Suprapubic skin (tissue), 4 donors: Measurements from ENCODE around the gene CPXM2. TPM values are rescaled to one million over a fixed set of nuclear protein-coding genes. Genes with fewer than 3 reads are reported as not detected.

ENCODE experiments used
- DNase-seq, 2 donors: peaks; one replicate each; pipeline ENCODE4 v3.0.0-alpha.2; 2019; ENCODE audit warnings: low spot score in 2 of 2
- H3K27ac ChIP-seq: fragments of 200-600 bp; sonication (generic); one replicate; pipeline ENCODE4 v1.5.1; 2019
- H3K27me3 ChIP-seq: fragments of 200-600 bp; sonication (generic); one replicate; pipeline ENCODE4 v1.5.1; 2019
- H3K36me3 ChIP-seq: fragments of 200-600 bp; sonication (generic); one replicate; pipeline ENCODE4 v1.5.1; 2019
- H3K4me1 ChIP-seq: fragments of 200-600 bp; sonication (generic); one replicate; pipeline ENCODE4 v1.5.1; 2019
- H3K4me3 ChIP-seq: fragments of 200-600 bp; sonication (generic); one replicate; pipeline ENCODE4 v1.5.1; 2019; ENCODE audit warnings: mild to moderate bottlenecking
- H3K9me3 ChIP-seq: fragments of 200-600 bp; sonication (generic); one replicate; pipeline ENCODE4 v1.5.1; 2019
- CTCF ChIP-seq, 2 donors: fragments of 200-600 bp in 1 of 2; fragments of 450-650 bp in 1 of 2; sonication (generic) in 1 of 2; IDR thresholded peaks; one replicate each; pipeline ENCODE4 v1.5.1; 2016 to 2019; ENCODE audit warnings: antibody characterized with exemption in 2 of 2, mild to moderate bottlenecking in 1 of 2, moderate library complexity in 1 of 2
- EP300 ChIP-seq: sonication (generic); formaldehyde crosslinking; IDR thresholded peaks from one replicate; pipeline ENCODE4 v1.6.1; 2017; ENCODE audit warnings: antibody characterized with exemption
- POLR2A ChIP-seq, 2 donors: fragments of 450-650 bp; IDR thresholded peaks; one replicate each; pipeline ENCODE4 v1.6.1; 2017; ENCODE audit warnings: antibody characterized with exemption in 2 of 2, mild to moderate bottlenecking in 2 of 2, moderate library complexity in 2 of 2
- POLR2AphosphoS5 ChIP-seq, 3 donors: sonication (generic); formaldehyde crosslinking; IDR thresholded peaks; one replicate each; pipeline ENCODE4 v1.6.1; 2017; ENCODE audit warnings: antibody characterized with exemption in 3 of 3
- WGBS: methylation state at CpG from one replicate; pipeline ENCODE4 v1.1.5; 2018; 5-methylcytosine and 5-hydroxymethylcytosine counted together
- total RNA-seq, 4 donors: library from RNA; depleted of rRNA; stranded (reverse); fragments of >200 nt; gene quantifications; one replicate each; pipeline ENCODE4 v1.1.0, GENCODE V29; 2016

Gene CPXM2
- total RNA-seq, 4 donors from 2014 or later = 2.9 to 6.1 (median 3.7) TPM

GRCh38 chr10:123934846-123935245 lies 43.2 kb upstream of the CPXM2 start:
- no peak overlapping the region for H3K27ac ChIP-seq
- DNase-seq = no peak
- TF ChIP-seq POLR2AphosphoS5 (IDR thresholded peaks at IDR 0.05) (no peak), EP300 (no peak)
- peaks cover 5% of the 10 kb centered on the region for H3K4me1 ChIP-seq
- H3K9me3 ChIP-seq = no peaks in the 10 kb centered on the region
- no peaks in the 10 kb centered on the region for H3K36me3 ChIP-seq
- peaks cover 3% of the 10 kb centered on the region for H3K27me3 ChIP-seq
- H3K4me3 ChIP-seq = no peak overlapping the region
- 63% methylated on average over 4 of the region's 4 CpGs for WGBS

GRCh38 chr10:123930340-123931001 lies 38.9 kb upstream of the CPXM2 start:
- 77% methylated on average over 8 of the region's 9 CpGs for WGBS
- DNase-seq = no peak
- peak overlapping the region; percentile 8 for H3K27ac ChIP-seq

GRCh38 chr10:123929791-123930190 lies 38.2 kb upstream of the CPXM2 start:
- no peak for TF ChIP-seq POLR2A (IDR thresholded peaks at IDR 0.05)
- no peak for TF ChIP-seq POLR2AphosphoS5 (IDR thresholded peaks at IDR 0.05)
- no peak for TF ChIP-seq EP300
- TF ChIP-seq CTCF (IDR thresholded peaks at IDR 0.05) = no peak
- H3K27ac ChIP-seq = peak overlapping the region; percentile 43
- 38% methylated on average over 4 of the region's 7 CpGs for WGBS

More at GRCh38 chr10:123930340-123931001, 38.9 kb upstream of the CPXM2 start:
- H3K4me3 ChIP-seq = no peak overlapping the region
- peaks cover 7% of the 10 kb centered on the region for H3K4me1 ChIP-seq
- H3K27me3 ChIP-seq = peaks cover 4% of the 10 kb centered on the region
- H3K9me3 ChIP-seq = no peaks in the 10 kb centered on the region
- TF ChIP-seq POLR2AphosphoS5 (IDR thresholded peaks at IDR 0.05) = no peak
- no peak for TF ChIP-seq EP300
- no peak for TF ChIP-seq CTCF (IDR thresholded peaks at IDR 0.05)
- TF ChIP-seq POLR2A (IDR thresholded peaks at IDR 0.05) = no peak
- H3K36me3 ChIP-seq = no peaks in the 10 kb centered on the region

GRCh38 chr10:123928427-123928826 lies 36.8 kb upstream of the CPXM2 start:
- 100% methylated on average over 1 of the region's 2 CpGs for WGBS
- Histone ChIP-seq H3K27ac (no peak overlapping the region), H3K4me3 (no peak overlapping the region), H3K27me3 (peaks cover 10% of the 10 kb centered on the region), H3K4me1 (peaks cover 7% of the 10 kb centered on the region), H3K9me3 (no peaks in the 10 kb centered on the region), H3K36me3 (no peaks in the 10 kb centered on the region)
- TF ChIP-seq EP300 (no peak), POLR2AphosphoS5 (IDR thresholded peaks at IDR 0.05) (no peak), CTCF (IDR thresholded peaks at IDR 0.05) (no peak), POLR2A (IDR thresholded peaks at IDR 0.05) (no peak)
- DNase-seq = no peak

More at GRCh38 chr10:123929791-123930190, 38.2 kb upstream of the CPXM2 start:
- peaks cover 7% of the 10 kb centered on the region for H3K4me1 ChIP-seq
- no peaks in the 10 kb centered on the region for H3K9me3 ChIP-seq
- peaks cover 4% of the 10 kb centered on the region for H3K27me3 ChIP-seq
- DNase-seq = no peak
- H3K4me3 ChIP-seq = no peak overlapping the region
- H3K36me3 ChIP-seq = no peaks in the 10 kb centered on the region

- Histone ChIP-seq H3K4me3 (no peak overlapping the region), H3K9me3 (no peaks in the 10 kb centered on the region), H3K27me3 (peaks cover 10% of the 10 kb centered on the region), H3K36me3 (no peaks in the 10 kb centered on the region), H3K27ac (no peak overlapping the region), H3K4me1 (peaks cover 7% of the 10 kb centered on the region)
- WGBS = 66% methylated on average over 7 of the region's 7 CpGs
- TF ChIP-seq POLR2AphosphoS5 (IDR thresholded peaks at IDR 0.05) (no peak), CTCF (IDR thresholded peaks at IDR 0.05) (no peak), EP300 (no peak), POLR2A (IDR thresholded peaks at IDR 0.05) (no peak)
- no peak for DNase-seq
Measured at GRCh38 chr10:123926401-123927264, 35.0 kb upstream of the CPXM2 start.
